ENCODE data around the gene LTC4S. TPM values are rescaled to one million over a fixed set of nuclear protein-coding genes. Genes with fewer than 3 reads are reported as not detected.
A peak's percentile ranks its signal among the peaks of the same experiment; 100 is the strongest.

LTC4S gene
- total RNA-seq, 1 experiment from 2014 or later: 1.3 TPM

DNA sequence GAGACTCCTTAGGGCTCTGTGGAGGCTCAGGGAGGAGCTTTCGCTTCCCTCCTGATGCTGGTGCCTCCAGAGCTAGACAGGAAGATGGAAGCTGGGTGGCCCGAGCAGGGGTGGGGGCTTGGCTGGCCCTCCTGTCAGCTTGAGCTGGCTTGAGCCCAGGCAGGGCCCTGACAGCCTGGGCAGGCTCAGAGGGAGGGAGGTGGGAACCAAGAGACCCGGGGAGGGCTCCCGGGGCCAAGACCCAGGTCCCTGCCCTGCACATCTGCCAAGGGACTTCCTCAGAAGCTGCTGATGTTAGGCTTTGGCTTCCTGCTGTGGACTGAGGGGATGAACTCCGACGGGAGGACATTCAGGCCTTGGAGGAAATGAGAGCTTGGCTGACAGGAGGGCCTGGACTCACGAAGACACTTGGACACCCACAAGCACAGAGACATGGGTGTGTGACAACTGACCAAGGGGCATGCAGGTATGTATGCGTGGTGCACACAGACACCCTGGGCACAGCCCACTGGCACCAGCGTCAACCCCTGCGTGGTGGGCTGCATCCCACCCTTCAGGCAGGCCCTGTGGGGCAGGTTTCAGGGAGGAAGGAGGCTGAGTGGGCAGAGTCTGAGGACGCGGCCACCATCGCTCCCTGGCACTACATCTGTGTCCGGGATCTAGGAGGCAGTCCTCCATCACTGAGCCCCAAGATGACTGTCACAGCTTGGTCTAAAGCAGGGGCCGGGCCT, 1.7 kb upstream of the LTC4S start:
- in situ Hi-C loops (cut with HindIII; ENCODE audit: low pct_unique_long_range_greater_than_20kb, low sequenced_read_pairs): no loop called here
- DNase-seq (ENCODE audit: low read depth): no peak

GRCh38 chr5:179792612-179793467, 946 bp upstream of the LTC4S start:
- DNase-seq (ENCODE audit: low read depth): no peak
- in situ Hi-C loops (cut with HindIII; ENCODE audit: low pct_unique_long_range_greater_than_20kb, low sequenced_read_pairs): no loop called here

- in situ Hi-C loops (cut with HindIII; ENCODE audit: low pct_unique_long_range_greater_than_20kb, low sequenced_read_pairs): no loop called here
Observed at GRCh38 chr5:179794171-179794570, 385 bp downstream of the LTC4S start.

DNA sequence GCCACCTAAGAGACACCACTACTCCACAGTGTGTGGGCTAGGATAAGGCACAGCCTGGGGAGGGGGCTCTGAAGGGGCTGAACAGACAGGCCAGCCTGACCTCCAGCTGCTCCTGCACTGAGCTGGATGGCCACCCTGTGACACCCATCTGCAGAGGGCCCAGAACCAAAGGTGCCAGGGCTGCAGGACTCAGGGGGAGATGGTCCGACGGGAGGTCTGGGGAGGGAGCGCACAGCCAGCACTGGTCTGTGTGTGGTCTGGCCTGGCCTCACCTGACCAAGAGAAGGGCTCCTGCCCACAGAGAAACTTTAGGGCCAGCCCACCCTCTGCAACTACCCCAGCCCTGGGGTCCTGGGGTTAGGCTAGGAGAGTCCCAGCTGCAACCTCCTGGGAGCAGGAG, 789 bp downstream of the LTC4S start:
- in situ Hi-C loops (cut with HindIII; ENCODE audit: low pct_unique_long_range_greater_than_20kb, low sequenced_read_pairs): no loop called here
- DNase-seq (ENCODE audit: low read depth): no peak

More at GRCh38 chr5:179794171-179794570, 385 bp downstream of the LTC4S start:
- no peak for DNase-seq (ENCODE audit: low read depth)

DNA sequence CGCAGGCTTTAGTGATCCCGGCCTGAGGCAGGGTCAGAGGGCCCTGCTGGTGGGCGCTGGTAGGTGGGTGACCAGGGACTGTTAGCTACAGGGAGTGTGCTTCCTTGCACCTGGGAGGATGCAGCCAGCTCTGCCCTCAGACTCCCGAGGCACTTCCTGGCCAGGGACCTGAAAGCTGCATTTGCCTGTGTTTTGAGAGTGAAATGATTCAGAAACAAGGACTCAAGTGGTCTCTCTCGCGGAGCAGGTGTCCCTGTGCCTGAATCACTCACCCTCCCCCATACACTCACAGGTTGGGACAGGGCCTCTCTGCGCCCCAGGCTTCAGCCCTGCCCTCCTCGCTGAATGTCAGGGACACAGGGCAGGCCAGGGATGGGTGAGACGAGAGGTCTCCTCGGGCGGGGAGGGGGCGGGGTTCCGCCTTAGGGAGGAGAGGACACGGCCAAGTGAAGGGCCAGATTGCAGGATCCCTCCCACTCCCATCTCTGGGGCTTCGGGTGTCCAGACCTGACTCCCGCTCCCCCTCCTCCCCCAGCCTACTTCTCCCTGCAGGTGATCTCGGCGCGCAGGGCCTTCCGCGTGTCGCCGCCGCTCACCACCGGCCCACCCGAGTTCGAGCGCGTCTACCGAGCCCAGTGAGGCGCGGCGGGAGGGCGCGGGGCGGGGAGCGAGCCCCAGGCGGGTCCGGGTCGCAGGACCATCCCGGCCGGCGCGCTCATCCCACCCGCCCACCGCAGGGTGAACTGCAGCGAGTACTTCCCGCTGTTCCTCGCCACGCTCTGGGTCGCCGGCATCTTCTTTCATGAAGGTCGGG, 1.5 kb downstream of the LTC4S start:
- DNase-seq (ENCODE audit: low read depth): peak; percentile 51
- in situ Hi-C loops (cut with HindIII; ENCODE audit: low pct_unique_long_range_greater_than_20kb, low sequenced_read_pairs): no loop called here

- in situ Hi-C loops (cut with HindIII; ENCODE audit: low pct_unique_long_range_greater_than_20kb, low sequenced_read_pairs): no loop called here
- peak; percentile 93 for DNase-seq (ENCODE audit: low read depth)
Observed at GRCh38 chr5:179795863-179796833, 2.4 kb downstream of the LTC4S start.

- in situ Hi-C loops (cut with HindIII; ENCODE audit: low pct_unique_long_range_greater_than_20kb, low sequenced_read_pairs): no loop called here
- DNase-seq (ENCODE audit: low read depth): no peak
Observed at GRCh38 chr5:179796877-179797608, 3.3 kb downstream of the LTC4S start.

- DNase-seq (ENCODE audit: low read depth): no peak
- in situ Hi-C loops (cut with HindIII; ENCODE audit: low pct_unique_long_range_greater_than_20kb, low sequenced_read_pairs): no loop called here
Observed at GRCh38 chr5:179797741-179798140, 4.0 kb downstream of the LTC4S start.

GRCh38 chr5:179798144-179798770, 4.5 kb downstream of the LTC4S start:
- in situ Hi-C loops (cut with HindIII; ENCODE audit: low pct_unique_long_range_greater_than_20kb, low sequenced_read_pairs): no loop called here
- DNase-seq (ENCODE audit: low read depth): no peak

- in situ Hi-C loops (cut with HindIII; ENCODE audit: low pct_unique_long_range_greater_than_20kb, low sequenced_read_pairs): no loop called here
- no peak for DNase-seq (ENCODE audit: low read depth)
Observed at GRCh38 chr5:179798771-179799643, 5.2 kb downstream of the LTC4S start.

DNA sequence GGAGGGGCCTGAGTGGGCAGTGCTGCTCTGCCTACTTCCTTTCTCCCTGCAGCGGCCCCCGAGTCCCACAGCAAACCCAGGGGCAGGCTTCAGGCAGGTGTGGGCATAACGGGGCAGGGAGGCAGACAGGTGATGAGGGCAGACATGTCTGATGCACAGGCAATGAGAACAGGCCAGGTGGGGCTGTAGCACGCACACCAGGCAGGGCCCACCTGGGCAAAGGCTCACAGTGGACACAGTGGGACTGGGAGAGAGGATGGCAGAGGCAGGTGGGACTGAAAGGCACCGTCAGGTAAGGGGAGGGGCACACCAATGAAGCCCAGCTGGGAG, 5.8 kb downstream of the LTC4S start:
- in situ Hi-C loops (cut with HindIII; ENCODE audit: low pct_unique_long_range_greater_than_20kb, low sequenced_read_pairs): no loop called here
- no peak for DNase-seq (ENCODE audit: low read depth)

- DNase-seq (ENCODE audit: low read depth): no peak
- in situ Hi-C loops (cut with HindIII; ENCODE audit: low pct_unique_long_range_greater_than_20kb, low sequenced_read_pairs): no loop called here
Observed at GRCh38 chr5:179800071-179800695, 6.4 kb downstream of the LTC4S start.

GRCh38 chr5:179800696-179801201, 7.0 kb downstream of the LTC4S start:
- DNase-seq (ENCODE audit: low read depth): no peak
- in situ Hi-C loops (cut with HindIII; ENCODE audit: low pct_unique_long_range_greater_than_20kb, low sequenced_read_pairs): no loop called here

DNA sequence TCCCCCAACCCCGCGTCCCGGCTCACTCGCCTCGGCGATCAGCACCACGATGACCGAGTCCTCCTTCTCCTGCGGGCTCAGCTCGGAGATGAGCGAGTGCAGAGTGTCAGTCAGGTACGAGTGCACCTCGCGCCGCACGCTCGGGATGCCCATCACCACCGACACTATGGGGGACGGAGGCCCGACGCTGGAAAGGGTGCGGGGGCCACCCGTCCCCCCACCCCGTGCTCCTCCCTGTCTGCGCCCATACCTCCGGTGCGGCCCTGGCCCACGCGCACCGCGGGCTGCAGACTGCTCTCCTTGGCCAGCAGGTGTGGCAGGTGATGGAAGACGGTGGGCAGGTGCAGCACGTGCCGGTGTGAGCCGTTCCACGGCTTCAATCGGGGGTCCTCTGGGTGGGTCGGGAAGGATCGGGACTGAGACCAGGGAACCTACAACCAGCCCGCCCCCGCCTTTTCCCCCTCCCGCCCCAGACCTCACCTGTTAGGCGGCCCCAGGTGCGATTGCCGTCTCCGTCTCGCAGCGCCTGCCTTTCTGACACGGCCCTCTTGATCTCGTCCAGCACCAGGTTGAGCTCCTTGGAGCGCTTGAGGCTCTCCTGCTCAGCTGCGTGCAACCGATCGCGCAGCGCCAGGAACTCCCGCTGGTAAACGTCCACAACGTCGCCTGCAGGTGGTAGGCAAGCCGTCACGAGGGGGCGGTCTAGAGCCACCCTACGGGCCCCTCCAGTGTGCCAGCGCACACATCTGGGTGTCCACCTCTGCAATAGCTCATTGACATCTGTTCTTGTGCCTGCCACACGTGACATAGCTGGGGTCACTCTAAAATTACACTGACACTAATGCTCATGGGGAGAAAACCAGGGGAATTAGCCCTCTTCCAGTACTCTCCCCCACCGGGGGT, 7.8 kb downstream of the LTC4S start:
- no peak for DNase-seq (ENCODE audit: low read depth)

More for the DNA sequence above, 7.8 kb downstream of the LTC4S start:
- in situ Hi-C loops (cut with HindIII; ENCODE audit: low pct_unique_long_range_greater_than_20kb, low sequenced_read_pairs): no loop called here

Data from Caki2 (cell line).